HG03159 (cell line): Measurements from ENCODE around the gene NOP53.
"Not testable (repeated sequence)": the region's sequence is repeated elsewhere in the genome, so short reads cannot be mapped to it uniquely, and the experiment has no call there.

Experiments used
- ATAC-seq: cut with Tn5 transposase; IDR thresholded peaks from one replicate; pipeline ENCODE4 v1.9.1; 2021; ENCODE audit warnings: mild to moderate bottlenecking, moderate library complexity; ENCODE audit not compliant: unreplicated experiment

Gene NOP53

DNA sequence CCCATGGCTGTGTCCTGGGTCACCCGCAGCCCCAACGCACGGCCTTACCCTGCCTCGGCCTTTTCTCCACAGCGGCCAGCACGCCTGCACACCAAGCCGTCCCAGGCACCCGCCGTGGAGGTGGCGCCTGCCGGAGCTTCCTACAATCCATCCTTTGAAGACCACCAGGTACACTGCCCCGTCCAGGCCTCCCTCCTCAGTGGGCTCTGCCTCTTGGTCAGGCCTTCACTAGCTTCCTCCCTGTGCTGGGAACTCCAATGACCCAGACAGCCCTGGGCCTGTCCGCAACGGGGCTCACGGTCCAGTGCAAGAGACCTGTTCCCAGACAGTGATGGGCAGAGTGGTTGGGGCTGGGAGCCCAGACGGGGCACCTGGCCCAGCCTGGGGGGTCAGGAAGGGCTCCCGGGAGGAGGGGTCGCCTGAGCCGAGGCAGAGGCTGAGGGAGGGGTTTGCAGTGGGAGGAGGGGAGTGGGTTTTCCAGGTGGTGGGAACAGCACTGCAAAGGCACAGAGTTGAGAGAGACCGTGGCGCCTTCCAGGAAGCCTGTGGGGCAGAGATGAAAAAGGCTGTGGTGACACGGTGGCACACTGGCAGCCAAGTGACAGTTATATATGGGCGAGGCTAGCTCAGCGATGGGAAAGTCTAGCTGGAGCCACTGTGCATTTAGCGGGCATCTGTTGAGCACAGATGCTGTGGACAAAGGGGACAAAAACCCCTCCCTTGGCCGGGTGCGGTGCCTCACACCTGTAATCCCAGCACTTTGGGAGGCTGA lies 7.3 kb downstream of the NOP53 start:
- ATAC-seq = no peak

GRCh38 chr19:47754206-47755064 lies 9.1 kb downstream of the NOP53 start:
- ATAC-seq = no peak

- no peak for ATAC-seq
These were observed 9.9 kb downstream of the NOP53 start for GRCh38 chr19:47755065-47755761.

GRCh38 chr19:47755762-47756626 lies 10.6 kb downstream of the NOP53 start:
- no peak for ATAC-seq

- ATAC-seq = no peak
These were observed 11.2 kb downstream of the NOP53 start for GRCh38 chr19:47756627-47756929.

- ATAC-seq = no peak
These were observed 11.7 kb downstream of the NOP53 start for GRCh38 chr19:47756953-47757608.

- no peak for ATAC-seq
These were observed 12.5 kb downstream of the NOP53 start for GRCh38 chr19:47757617-47758442.

GRCh38 chr19:47758443-47758804 lies 13.1 kb downstream of the NOP53 start:
- ATAC-seq = no peak

DNA sequence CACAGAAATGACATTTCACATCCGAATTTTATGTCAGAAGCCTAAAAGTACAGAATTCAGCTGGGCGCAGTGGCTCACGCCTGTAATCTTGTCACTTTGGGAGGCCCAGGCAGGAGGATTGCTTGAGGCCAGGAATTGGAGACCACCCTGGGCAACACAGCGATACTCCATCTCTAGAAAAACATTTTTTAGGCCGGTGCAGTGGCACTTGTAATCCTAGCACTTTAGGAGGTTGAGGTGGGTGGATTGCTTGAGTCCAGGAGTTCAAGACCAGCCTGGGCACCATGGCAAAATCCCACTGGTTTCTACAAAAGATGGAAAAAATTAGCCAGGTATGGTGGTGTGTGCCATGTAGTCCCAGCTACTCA lies 15.3 kb downstream of the NOP53 start:
- no peak for ATAC-seq

DNA sequence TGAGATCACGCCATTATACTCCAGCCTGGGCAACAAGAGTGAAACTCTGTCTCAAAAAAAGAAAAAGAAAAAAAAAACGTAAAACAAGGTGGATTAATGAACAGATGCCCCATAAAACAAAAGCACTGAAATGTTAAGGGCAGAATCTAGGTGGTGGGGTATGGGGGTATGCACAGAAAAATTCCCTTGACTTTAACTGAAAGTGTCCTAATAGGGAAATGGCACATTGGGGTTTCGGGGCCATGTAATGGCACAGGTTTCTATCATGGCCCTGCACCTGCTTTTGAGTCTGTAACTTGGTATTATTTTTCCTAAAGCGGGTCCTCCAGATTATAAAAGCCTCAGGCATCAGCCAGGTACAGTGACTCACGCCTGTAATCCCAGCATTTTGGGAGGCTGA lies 16.2 kb downstream of the NOP53 start:
- no peak for ATAC-seq

GRCh38 chr19:47762151-47762550 lies 16.8 kb downstream of the NOP53 start:
- ATAC-seq = no peak

- ATAC-seq = no peak
These were observed 17.4 kb downstream of the NOP53 start for GRCh38 chr19:47762615-47763308.

DNA sequence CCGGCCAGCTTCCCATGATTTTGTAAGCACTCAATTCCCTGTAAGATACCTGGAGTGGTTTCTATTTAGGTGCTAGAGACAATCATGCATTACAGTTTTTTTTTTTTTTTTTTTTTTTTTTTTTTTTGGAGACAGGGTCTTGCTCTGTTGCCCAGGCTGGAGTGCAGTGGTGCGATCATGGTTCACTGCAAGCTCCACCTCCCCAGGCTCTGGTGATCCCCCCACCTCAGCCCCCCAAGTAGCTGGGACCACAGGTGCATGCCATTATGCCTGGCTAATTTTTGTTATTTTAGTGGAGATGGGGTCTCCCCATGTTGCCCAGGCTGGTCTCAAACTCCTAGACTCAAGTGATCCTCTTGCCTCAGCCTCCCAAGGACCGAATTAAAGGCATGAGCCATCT lies 19.4 kb downstream of the NOP53 start:
- ATAC-seq = not testable (repeated sequence)

- ATAC-seq = no peak
These were observed 20.4 kb downstream of the NOP53 start for GRCh38 chr19:47765523-47766358.

- no peak for ATAC-seq
These were observed 20.9 kb downstream of the NOP53 start for GRCh38 chr19:47766359-47766620.

- ATAC-seq = no peak
These were observed 21.3 kb downstream of the NOP53 start for GRCh38 chr19:47766670-47767069.

DNA sequence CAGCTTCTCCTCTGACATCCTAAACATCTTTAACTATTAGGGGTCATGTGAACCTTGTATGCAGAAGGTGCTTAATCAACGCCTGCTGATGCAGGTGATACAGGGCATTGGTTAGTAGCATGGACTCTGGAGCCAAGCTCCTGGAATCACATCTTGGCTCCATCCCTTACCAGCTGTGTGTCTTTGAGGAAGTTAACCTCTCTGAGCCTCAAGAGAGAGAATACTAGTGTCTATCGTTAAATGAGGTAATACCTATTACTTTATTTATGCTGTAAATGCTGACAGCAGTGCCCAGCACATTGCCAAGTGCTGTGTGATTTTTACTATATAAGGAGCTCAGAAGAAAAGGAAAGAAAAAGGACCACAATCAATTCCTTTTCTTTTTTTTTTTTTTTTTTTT lies 22.0 kb downstream of the NOP53 start:
- no peak for ATAC-seq

GRCh38 chr19:47768604-47769003 lies 23.3 kb downstream of the NOP53 start:
- no peak for ATAC-seq
